Body of pancreas (tissue), 4 donors: ENCODE results near the gene GRIK4. TPM values are rescaled to one million over a fixed set of nuclear protein-coding genes. Genes with fewer than 3 reads are reported as not detected.
"Not testable (repeated sequence)": the region's sequence is repeated elsewhere in the genome, so short reads cannot be mapped to it uniquely, and the experiment has no call there.

Source experiments
- ATAC-seq: fragments of 150-250 bp; one replicate; pipeline ENCODE4 v1.9.1; 2016
- DNase-seq, 4 donors: peaks; one replicate each; pipeline ENCODE4 v3.0.0-alpha.2; 2019
- H3K27ac ChIP-seq, 4 donors: fragments of 200-600 bp; sonication (generic); 1 replicate in 3 of 4; 2 replicates in 1 of 4; pipeline versions ENCODE4 v1.5.1 to v1.6.1; 2016 to 2019; ENCODE audit warnings: mild to moderate bottlenecking in 1 of 4, mixed read lengths in 1 of 4, moderate library complexity in 1 of 4
- H3K27me3 ChIP-seq, 2 donors: fragments of 200-600 bp; sonication (generic); one replicate each; pipeline ENCODE4 v1.6.0; 2016; ENCODE audit warnings: mild to moderate bottlenecking in 1 of 2
- H3K36me3 ChIP-seq, 2 donors: fragments of 200-600 bp; sonication (generic); replicated peaks in 1 of 2; 2 replicates each; pipeline ENCODE4 v1.5.1; 2016; ENCODE audit warnings: low read depth in 2 of 2; ENCODE audit not compliant: insufficient read depth in 1 of 2
- H3K4me1 ChIP-seq: fragments of 200-600 bp; sonication (generic); one replicate; pipeline ENCODE4 v1.6.0; 2016
- H3K4me3 ChIP-seq, 2 donors: fragments of 200-600 bp; sonication (generic); 1 replicate in 1 of 2; 2 replicates in 1 of 2; pipeline ENCODE4 v1.5.1; 2016 to 2019
- H3K9me3 ChIP-seq, 3 donors: fragments of 200-600 bp; sonication (generic); 1 replicate in 2 of 3; 2 replicates in 1 of 3; pipeline ENCODE4 v1.5.1; 2016
- POLR2A ChIP-seq, 3 donors: fragments of 450-650 bp; IDR thresholded peaks; one replicate each; pipeline ENCODE4 v1.6.1; 2016; ENCODE audit warnings: antibody characterized with exemption in 3 of 3, mild to moderate bottlenecking in 2 of 3
- WGBS, 2 donors: methylation state at CpG; one replicate each; pipeline ENCODE4 v1.1.5; 2017; 5-methylcytosine and 5-hydroxymethylcytosine counted together
- intact Hi-C: fragments of 100-400 bp; cut with DNase I; formaldehyde crosslinking; loops from one replicate; pipeline ENCODE4 v1.15.1; 2023
- total RNA-seq, 2 donors: library from RNA; depleted of rRNA; stranded (reverse); fragments of >200 nt; gene quantifications; one replicate each; pipeline ENCODE4 v1.1.0, GENCODE V29; 2016
- TF ChIP-seq, protein P1 (sequence below), 7 experiments: fragments of 450-650 bp in 4 of 7; fragments of 200-600 bp in 3 of 7; sonication (generic) in 3 of 7; IDR thresholded peaks; one replicate each; pipeline ENCODE4 v1.5.1; 2016 to 2019; ENCODE audit warnings: antibody characterized with exemption in 7 of 7

The GRIK4 gene
- total RNA-seq, 2 donors from 2014 or later = not detected

GRCh38 chr11:120750647-120751549 lies 239.3 kb downstream of the GRIK4 start:
- no peaks in the 10 kb centered on the region for H3K9me3 ChIP-seq
- 58 to 61% methylated on average over 12 of the region's 12 CpGs for WGBS, 2 donors
- H3K4me3 ChIP-seq = no peak overlapping the region
- no peaks in the 10 kb centered on the region for H3K4me1 ChIP-seq
- no peak overlapping the region for H3K27ac ChIP-seq
- TF ChIP-seq, protein P1, sequence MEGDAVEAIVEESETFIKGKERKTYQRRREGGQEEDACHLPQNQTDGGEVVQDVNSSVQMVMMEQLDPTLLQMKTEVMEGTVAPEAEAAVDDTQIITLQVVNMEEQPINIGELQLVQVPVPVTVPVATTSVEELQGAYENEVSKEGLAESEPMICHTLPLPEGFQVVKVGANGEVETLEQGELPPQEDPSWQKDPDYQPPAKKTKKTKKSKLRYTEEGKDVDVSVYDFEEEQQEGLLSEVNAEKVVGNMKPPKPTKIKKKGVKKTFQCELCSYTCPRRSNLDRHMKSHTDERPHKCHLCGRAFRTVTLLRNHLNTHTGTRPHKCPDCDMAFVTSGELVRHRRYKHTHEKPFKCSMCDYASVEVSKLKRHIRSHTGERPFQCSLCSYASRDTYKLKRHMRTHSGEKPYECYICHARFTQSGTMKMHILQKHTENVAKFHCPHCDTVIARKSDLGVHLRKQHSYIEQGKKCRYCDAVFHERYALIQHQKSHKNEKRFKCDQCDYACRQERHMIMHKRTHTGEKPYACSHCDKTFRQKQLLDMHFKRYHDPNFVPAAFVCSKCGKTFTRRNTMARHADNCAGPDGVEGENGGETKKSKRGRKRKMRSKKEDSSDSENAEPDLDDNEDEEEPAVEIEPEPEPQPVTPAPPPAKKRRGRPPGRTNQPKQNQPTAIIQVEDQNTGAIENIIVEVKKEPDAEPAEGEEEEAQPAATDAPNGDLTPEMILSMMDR (IDR thresholded peaks at IDR 0.05) = no peak
- TF ChIP-seq POLR2A (IDR thresholded peaks at IDR 0.05) = no peak
- H3K36me3 ChIP-seq = no peaks in the 10 kb centered on the region
- no peaks in the 10 kb centered on the region for H3K27me3 ChIP-seq
- DNase-seq (no peak), ATAC-seq (no peak)
- intact Hi-C loops = no loop called here

GRCh38 chr11:120751550-120751949 lies 240.0 kb downstream of the GRIK4 start:
- DNase-seq = no peak
- no peak for ATAC-seq
- no peaks in the 10 kb centered on the region for H3K4me1 ChIP-seq
- TF ChIP-seq POLR2A (IDR thresholded peaks at IDR 0.05) = no peak
- TF ChIP-seq, protein P1 (IDR thresholded peaks at IDR 0.05) = no peak
- H3K36me3 ChIP-seq = no peaks in the 10 kb centered on the region
- WGBS, 2 donors = 17 to 49% methylated on average over 2 to 9 of the region's 9 CpGs
- no peak overlapping the region for H3K4me3 ChIP-seq
- no peak overlapping the region for H3K27ac ChIP-seq
- H3K9me3 ChIP-seq = no peaks in the 10 kb centered on the region
- intact Hi-C loops = no loop called here
- H3K27me3 ChIP-seq = no peaks in the 10 kb centered on the region

DNA sequence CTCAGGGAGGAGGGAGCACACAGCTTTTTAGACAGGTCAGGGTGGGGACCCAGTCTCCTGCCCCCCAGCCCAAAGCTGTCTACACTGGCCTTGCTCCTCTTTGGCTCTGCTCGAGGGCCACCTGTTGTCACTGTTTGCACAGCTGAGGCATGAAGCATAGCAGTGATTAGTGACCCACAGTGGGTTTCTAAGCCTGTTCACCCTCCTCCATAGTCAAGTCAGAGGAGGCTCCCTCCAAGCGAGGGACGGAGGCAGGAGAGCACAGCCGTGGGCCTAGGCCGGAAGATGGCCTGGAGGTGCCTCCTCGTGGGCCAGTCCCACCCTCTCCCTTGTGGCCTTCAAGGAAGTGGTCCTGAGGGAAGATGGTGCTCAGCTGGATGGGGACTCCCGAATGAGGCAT lies 241.1 kb downstream of the GRIK4 start:
- intact Hi-C loops = no loop called here
- no peak for ATAC-seq
- Histone ChIP-seq H3K4me1 (no peaks in the 10 kb centered on the region), H3K9me3 (no peaks in the 10 kb centered on the region), H3K4me3 (no peak overlapping the region), H3K27ac (no peak overlapping the region), H3K27me3 (no peaks in the 10 kb centered on the region), H3K36me3 (no peaks in the 10 kb centered on the region)
- 68 to 73% methylated on average over 5 to 7 of the region's 7 CpGs for WGBS, 2 donors
- TF ChIP-seq POLR2A (IDR thresholded peaks at IDR 0.05) = no peak
- TF ChIP-seq, protein P1 (IDR thresholded peaks at IDR 0.05) = no peak
- no peak for DNase-seq

DNA sequence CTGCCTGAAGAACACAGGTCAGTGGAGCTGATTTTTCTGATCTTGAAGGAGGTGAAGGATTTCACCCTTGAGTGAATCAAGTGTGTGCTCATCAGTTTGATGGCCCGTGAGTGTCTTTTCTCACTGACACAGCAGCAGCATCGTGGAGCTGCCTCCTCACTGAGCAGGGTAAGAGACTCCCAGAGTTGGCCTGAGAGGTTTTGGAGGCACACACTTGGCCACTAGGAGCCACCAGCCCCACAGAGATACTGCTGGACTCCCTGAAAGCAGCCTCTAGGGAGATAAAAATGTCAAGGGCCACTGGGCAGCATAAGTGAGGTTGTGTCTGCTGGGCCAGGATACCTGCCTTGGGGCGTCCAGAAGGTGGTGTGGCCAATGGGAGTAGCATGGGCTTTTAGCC lies 245.4 kb downstream of the GRIK4 start:
- ATAC-seq (no peak), DNase-seq (no peak)
- intact Hi-C loops = no loop called here
- H3K4me1 ChIP-seq = no peaks in the 10 kb centered on the region
- no peak overlapping the region for H3K4me3 ChIP-seq
- WGBS, 2 donors = 62 to 71% methylated on average over 2 to 3 of the region's 3 CpGs
- no peaks in the 10 kb centered on the region for H3K27me3 ChIP-seq
- H3K36me3 ChIP-seq = no peaks in the 10 kb centered on the region
- H3K9me3 ChIP-seq = no peaks in the 10 kb centered on the region
- TF ChIP-seq POLR2A (IDR thresholded peaks at IDR 0.05) = no peak
- TF ChIP-seq, protein P1 (IDR thresholded peaks at IDR 0.05) = no peak
- H3K27ac ChIP-seq = no peak overlapping the region

DNA sequence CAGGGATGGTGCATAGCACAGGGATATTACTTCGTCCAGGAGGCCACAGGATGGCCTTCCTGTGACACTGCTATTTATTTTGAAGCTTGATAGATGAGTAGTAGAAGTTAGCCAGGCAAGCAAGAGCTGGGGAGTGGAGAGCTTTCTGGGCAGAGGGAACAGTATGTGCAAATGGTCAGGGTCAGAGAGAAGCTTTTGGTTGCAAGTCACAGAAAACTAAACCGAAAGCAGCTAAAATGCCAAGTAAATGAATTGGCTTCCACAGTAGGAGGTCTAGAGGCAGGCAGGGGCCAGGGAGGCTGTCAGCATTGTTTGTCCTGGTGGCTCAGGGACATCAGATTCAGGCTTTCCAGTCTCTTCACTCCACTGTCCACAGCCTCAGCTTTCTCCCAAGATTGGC lies 247.5 kb downstream of the GRIK4 start:
- 33 to 58% methylated on average over 2 of the region's 2 CpGs for WGBS, 2 donors
- Histone ChIP-seq H3K27ac (no peak overlapping the region), H3K27me3 (no peaks in the 10 kb centered on the region), H3K9me3 (no peaks in the 10 kb centered on the region), H3K4me1 (no peaks in the 10 kb centered on the region), H3K36me3 (no peaks in the 10 kb centered on the region), H3K4me3 (no peak overlapping the region)
- DNase-seq (no peak), ATAC-seq (no peak)
- intact Hi-C loops = no loop called here
- TF ChIP-seq, protein P1 (IDR thresholded peaks at IDR 0.05) = no peak
- TF ChIP-seq POLR2A (IDR thresholded peaks at IDR 0.05) = no peak

DNA sequence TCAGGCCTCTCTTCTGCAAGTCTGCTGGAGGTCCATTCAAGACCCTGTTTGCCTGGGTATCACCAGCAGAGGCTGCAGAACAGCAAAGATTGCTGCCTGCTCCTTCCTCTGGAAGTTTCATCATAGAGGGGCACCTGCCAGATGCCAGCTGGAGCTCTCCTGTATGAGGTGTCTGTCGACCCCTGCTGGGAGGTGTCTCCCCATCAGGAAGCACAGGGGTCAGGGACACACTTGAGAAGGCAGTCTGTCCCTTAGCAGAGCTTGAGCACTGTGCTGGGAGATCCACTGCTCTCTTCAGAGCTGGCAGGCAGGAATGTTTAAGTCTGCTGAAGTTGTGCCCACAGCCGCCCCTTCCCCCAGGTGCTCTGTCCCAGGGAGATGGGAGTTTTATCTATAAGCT lies 254.2 kb downstream of the GRIK4 start:
- intact Hi-C loops, ATAC-seq, DNase-seq, H3K4me1 ChIP-seq, H3K9me3 ChIP-seq, H3K36me3 ChIP-seq, H3K27me3 ChIP-seq, H3K27ac ChIP-seq, H3K4me3 ChIP-seq: not testable (repeated sequence)
- 55 to 57% methylated on average over 1 to 2 of the region's 2 CpGs for WGBS, 2 donors
